GM19463 (cell line): ENCODE data around the gene NF2.

ENCODE experiments used
- ATAC-seq: cut with Tn5 transposase; IDR thresholded peaks from one replicate; pipeline ENCODE4 v1.9.1; 2021; ENCODE audit warnings: mild to moderate bottlenecking, moderate library complexity; ENCODE audit not compliant: unreplicated experiment

The NF2 gene

DNA sequence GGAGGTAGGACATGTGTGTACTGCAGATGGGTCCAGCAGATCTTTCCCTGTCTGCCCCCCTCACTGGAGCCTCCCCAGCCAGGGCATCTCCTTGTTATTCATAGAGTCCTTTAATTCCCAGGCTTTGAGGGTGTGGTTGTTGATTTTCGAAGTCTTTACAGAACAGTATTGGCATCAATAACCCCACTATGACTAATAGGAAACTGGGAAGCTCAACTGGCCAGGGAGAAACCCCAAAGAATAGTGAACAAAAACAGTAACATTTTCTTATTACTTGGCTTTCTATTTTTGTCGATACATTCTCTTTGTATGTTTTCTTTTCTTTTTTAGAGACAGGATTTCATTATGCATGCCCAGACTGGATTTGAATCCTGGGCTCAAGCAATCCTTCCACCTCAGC is 57.9 kb downstream of the NF2 start:
- no peak for ATAC-seq

DNA sequence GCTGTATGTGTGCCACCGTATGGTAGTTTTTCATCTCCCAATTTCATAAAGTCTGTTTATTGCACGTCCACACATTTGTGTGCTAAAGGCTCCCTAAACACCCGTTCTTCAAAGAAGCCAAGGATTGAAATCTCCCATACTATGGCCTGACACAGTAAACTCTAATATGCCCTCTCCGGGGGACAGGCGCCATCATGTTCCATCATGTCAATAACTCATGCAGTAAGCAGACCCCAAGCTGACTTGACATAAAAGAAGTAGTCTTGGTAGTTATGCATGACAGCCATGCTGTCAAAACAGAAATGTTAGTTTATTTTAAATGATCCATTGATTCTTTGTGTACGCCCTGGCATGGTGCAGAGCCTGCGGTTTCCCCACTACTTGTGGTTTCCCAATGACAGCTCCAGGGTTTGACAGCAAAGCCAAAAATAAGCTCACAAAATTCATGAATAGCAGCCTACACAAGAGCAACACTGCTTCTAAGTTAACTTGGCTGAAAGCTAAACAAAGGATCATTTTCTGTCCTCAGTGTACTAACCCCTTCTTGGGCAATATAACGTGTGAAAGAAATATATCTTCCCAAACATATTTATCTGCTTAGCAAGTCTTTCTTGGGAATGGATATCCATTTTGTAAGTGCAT is 59.9 kb downstream of the NF2 start:
- ATAC-seq, result no peak

DNA sequence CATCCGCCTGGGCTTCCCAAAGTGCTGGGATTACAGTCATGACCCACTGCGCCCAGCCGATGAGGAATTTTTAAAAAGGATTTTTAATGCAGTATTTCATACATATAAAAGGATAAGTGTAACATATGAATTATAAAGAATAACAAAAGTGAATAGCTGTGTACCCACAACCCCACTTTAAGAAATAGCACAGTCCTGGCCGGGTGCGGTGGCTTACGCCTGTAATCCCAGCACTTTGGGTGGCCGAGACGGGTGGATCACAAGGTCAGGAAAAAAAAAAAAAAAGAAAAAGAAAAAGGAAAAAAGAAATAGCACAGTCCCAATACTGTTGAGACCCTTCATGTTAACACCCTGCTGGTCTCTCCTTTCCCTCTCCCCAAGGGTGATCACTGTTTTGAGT is 62.1 kb downstream of the NF2 start:
- no peak for ATAC-seq

DNA sequence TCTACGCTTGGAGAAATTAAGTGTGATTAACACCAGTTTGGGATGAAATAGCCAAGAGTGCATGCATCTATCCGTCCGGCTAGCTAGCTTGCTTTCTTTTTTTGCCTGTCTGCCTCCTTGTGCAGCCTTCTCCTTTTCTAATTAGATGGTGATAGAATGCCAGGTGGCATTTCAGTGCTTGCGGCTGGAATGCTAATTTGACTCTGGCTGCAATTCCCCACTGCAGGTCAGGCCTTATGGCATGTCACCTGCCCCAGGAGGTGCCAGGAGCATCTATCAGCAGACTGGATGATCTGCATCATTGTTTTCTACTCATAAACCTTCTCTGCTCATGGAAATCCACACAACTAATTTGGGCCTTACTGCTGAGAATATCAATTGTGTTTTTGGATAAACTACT is 65.2 kb downstream of the NF2 start:
- no peak for ATAC-seq

DNA sequence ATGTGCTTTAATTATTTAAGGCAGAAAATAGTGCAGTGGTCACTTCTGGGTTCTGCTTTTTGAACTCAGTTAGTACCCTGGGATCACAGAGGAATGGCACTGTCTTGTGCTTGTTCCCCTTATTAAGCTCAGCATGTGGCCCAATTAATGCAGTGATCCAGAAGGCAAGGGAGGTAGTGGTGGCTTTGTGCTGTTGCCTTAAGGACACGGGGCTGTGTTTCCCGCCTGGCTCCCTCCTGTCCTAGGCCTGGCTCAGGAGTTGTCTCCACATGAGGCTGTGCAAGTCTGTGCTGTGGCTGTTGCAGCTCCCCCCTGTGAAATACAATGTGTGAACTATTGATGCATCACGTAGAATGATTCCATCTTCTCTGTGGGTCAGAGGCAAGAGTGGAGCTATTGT is 67.2 kb downstream of the NF2 start:
- no peak for ATAC-seq

DNA sequence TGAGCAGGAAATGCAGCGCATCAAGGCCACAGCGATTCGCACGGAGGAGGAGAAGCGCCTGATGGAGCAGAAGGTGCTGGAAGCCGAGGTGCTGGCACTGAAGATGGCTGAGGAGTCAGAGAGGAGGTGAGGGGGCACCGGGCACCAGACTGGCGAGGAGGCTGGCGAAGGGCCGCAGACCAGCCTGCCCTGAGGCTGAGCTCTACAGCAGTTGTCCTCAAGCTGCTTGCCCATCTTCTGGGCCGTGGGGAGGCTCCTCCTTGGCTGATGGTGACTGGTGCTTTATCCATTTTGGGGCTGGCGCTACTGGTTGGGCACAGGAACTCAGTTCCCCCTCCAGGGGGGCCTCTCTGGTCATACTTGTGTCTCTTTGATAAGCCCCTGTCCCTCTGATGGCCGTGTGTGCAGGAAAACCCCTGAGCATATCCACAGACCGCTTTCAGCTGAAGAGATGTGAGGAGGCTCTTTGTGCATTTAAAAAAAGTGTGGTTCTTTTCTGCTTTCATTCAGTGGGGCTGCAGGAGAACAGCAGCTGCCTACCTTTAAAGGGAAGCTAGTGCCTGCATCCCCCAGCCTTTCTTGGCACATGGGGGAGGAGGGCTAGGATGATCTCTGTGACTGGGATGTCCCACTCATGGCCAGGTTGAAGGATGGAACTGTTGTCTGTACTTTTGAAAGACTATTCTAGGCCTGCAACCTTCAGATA is 70.1 kb downstream of the NF2 start:
- no peak for ATAC-seq

DNA sequence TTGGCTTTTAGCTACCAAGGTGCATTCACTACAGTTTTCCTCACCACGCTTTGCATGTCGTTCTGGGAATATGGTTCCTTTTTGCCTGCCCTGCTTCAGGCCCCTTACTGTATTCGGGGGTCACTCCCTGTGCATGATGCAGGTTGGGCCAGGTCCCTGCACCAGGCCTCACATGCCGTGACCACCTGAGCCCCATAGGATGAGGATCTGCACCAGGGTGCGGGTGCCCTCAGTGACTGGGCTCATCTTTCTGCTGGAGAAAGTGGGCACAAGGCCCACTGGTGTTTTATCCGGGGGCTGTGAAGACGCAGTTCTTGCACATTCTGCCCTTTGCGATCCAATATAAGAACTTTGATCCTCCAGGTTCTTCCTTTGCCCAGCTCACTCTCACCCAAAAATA is 70.7 kb downstream of the NF2 start:
- no peak for ATAC-seq

DNA sequence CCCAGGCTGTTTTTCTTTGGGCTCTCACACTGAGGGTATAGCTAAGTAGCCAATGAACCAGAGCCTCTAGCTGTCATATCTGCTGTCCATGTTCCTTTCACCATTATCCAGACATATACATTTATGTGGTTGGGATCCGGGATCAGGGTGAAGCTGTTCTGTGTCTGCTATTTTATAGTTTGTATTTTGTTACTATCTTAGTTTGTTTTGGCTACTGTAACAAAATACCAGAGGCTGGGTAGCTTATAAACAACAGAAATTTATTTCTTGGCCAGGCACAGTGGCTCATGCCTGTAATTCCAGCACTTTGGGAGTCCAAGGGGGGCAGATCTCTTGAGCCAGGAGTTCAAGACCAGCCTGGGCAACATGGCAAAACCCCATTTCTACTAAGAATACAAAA is 75.9 kb downstream of the NF2 start:
- ATAC-seq, result no peak

DNA sequence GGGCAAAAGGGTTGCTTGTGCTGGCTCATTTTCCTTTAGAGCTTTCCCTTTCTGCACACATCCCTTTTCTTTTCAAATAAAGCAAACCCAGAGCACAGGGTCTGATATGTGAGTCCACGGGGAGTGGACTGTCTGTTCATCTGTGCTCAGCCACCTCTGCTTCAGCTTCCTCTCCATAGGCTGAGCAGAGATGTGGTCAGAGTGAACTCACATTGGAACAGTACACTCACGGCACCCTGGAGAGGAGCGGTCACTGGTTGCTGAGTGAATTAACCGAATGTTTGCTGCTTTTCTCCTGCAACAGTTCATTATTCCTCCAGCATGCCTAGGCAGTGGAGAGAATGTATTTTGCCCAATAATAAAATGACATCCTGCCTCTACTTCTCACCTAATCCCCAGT is 80.1 kb downstream of the NF2 start:
- ATAC-seq, result no peak

DNA sequence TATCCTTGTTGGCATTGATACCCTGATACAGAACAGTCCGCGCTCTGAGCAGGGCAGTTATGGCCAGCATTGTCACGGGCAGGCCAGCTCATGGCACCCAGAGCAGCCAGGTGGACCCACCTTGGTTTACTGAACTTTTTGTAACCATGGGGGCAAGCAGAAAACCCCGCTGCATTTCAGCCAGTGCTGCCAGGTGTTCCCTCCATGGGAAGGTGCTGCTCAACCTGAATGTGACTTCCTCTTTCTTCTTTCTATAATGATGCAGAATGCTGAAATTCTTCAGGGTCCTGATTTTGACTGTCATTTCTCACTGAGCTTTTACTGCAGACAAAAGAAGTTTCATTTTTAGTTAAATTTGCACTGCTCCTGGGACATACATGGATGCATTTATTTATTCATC is 80.8 kb downstream of the NF2 start:
- no peak for ATAC-seq

DNA sequence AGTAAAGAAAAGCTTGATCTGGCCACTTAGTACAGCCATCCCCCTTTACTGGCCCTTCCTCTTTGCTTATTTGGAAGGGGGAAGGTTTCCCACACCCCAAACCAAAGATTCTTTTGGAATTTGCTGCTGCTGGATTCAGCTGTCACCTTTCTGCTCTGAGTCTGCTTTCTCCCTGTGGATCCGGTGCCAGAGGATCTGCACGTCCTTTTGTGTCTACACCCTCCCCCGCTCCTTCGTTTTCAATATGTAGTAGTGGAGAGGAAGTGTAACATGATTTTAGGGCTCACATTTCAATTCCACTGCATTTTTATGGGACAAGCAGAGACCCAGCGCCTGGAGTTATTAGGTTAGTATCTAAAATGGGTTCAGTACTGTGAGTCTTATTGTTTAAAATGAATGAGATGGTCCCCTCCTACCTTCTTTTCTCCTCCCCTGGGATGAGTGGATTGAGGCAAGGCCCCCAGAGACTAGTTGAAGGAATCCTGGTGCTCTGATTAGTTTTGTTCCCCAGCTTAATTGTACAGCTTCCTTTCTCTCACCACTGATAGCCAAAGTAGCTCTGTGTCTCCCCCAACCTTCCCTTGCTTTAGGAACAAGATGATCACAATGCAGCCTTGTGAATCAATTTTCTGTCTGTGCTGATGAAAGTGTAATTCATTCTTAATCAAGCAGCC is 85.9 kb downstream of the NF2 start:
- ATAC-seq, result no peak

DNA sequence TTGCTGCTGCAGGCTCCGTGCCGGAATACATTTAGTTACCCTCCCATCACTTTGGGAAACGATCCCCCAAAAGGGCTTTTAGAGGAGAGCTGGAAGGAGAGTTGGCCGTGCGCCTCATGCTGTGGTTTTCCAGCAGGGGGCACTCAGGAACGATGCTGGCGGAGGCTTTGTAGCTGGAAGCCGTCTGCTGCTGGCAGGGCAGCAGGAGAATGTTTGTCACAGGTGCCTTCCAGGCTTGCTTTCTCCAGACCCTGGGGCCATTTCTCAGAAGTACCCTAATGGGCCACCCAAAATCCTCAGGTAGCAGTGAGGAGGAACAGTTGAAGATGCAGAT is 86.4 kb downstream of the NF2 start:
- no peak for ATAC-seq

DNA sequence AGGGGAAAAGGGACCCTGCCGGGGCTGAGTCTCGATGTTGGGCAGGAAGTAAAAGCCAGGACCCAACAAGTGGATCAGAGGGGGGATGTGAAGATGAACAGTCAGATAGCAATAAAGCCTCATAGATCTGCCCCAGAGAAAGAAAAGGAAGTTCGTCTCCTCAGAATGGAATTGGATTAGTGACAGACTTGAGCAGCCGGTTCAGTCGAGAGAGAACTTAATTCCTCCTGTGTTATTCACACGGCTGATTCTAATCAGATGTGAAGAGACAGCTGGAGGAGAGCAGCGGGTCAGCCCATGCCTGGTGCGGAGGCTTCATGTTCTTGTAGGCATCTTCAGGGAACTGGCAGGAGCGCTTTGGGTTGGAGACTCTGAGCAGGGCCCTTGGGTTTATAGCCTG is 87.0 kb downstream of the NF2 start:
- no peak for ATAC-seq

DNA sequence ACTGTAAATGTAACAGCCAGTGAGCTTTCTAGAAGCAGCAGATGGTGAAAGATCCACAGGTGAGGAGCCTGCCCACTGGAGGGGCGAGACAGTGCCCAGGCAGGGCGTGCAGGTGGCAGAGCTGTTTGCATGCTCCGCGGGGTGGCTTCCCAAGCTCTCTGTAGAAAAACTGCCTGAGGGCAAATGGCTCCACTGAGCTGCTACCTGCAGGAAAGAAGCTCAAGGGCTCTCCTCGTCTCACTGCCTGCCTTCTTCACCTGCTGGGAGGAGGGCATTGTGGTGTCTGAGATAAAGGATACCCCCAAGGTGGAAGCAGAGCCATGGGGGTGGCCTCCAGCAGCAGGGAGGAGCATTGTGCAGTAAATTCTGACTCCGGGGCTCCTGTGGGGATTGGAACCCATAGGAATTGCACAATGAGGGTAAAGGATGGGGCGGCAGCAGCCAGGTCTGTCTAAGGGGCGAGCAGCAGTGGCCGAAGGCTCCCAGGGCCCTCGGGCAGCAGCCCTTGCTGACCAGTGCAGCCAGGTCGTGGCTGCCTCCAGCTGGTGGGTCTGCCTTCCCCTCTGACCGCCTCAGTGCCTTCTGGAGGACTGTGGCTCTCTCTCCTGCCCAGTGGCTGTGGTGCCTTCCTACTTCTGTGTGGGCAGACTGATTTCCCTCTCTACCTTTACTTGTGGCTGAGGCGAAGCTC is 88.3 kb downstream of the NF2 start:
- ATAC-seq, result no peak

DNA sequence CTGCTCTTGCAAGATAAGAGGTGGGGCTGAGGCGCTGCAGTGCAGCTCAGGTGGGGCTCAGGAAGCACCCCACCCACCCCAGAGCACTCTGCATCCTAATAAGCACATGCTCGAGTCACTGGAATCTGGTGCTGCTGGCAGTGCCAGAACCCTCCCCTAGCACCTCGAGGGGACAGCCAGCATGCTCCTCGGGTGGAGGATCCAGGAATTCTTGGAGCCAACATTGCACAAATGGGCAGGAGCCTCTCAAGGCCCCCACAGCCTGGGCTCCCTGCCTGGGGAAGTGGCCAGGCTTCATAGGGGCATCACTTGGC is 88.9 kb downstream of the NF2 start:
- ATAC-seq, result no peak

DNA sequence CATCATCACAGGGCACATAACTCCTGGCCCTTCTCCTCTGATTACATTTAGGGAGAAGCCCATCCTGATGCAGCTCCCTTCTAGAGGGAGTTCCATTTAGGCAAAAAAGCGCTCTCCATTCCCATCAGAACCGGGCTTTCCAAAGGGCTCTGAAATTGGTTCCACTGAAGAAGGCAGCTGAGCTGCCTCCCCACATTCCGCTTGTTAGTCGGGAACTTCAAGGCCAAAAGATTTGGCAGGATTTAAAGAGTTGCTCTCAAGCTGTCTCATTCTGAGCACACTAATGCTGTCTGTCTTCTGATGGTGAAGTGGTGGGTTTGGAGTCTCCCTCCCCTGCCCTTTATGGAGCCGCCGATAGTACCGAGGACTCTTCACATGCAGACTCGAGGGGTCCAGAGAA is 89.7 kb downstream of the NF2 start:
- no peak for ATAC-seq

DNA sequence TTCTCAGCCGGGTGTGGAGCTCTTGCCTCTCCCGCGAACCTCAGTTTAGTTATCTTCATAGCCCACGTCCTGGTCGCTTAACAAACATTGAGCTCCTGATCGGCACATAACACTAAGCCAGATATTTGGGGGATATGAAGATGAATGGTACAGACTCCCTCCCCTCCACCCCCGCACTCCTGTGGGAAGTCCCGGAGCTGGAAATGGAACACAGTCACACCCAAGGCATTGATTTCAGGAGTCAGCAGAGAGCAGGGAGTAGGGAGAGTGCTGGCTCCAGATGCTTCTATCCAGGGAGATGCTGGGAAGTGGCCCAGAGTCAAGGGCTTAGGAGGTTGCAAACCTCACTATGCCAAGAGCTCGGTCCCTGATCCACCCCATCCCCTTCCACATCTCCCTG is 90.2 kb downstream of the NF2 start:
- no peak for ATAC-seq

DNA sequence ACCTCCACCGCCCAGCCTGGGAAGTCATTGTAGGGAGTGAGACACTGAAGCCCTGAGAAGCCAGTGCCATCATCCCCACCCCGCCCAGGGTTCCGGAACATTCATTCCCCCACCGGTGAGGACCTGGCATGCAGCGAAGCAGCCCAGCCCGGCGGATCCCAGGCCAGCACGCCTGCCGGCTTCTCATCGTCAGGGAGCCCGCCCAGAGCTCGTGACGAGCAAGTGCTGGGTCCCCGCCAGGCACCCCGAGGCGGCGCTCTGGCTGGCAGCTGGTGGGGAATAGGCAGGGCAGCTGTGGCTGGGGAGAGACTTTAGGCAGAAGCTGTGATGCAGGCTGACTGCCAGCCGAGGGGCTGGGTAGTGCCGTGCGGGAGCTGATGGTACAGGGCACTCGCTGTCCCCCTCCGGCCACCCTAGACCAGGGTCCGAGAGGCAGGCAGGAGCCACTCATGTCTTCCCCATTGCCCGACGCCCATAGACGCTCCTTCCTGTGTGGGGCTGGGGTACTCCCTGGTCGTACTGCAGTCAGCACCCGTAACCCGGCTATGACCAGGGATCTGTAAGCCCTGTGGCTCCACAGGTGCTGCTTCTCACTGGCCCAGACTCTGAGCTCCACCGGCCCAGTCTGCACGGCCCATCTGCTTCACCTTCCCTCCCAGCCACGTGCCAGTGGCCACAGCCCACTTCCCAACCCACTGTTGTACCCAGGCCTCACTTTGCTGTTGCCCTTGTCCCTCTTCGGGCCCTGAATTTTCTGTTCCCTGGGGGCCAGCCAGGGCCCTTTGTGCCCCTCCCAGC is 91.9 kb downstream of the NF2 start:
- no peak for ATAC-seq

DNA sequence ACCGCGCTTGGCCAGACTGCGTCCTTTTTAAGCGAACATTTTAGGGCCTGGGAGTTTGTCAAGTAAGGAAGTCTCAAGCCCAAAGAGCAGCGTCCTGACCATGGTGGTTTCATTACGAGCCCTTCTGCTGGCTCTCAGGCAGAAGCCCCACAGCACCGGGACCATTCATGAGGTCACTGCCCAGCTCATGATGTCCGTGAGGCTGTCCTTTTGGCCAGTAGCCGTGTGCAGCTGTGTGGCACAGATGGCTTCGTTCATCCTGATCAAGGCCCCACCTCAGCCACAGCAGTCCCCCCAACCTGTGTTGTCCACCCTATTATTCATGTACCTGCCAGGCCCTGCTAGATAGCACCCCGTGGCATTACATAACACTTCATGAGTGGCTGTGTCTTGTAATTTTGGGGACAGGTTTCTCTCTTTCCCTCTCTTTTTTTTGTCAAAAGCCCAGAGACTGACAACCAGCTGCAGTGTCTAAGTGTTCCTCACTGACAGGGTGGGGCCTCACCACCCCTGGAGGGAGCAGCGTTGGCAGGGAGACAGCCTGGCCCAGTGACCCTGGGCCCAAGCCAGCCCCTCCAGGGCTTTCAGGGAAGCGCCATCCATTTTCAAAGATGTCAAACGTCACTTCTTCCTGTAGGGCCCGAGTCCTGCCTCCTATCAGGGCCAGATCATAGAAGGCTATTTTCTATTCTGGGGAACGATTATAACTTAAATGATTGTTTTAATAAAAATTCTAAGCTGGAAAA is 94.6 kb downstream of the NF2 start:
- ATAC-seq, result no peak

DNA sequence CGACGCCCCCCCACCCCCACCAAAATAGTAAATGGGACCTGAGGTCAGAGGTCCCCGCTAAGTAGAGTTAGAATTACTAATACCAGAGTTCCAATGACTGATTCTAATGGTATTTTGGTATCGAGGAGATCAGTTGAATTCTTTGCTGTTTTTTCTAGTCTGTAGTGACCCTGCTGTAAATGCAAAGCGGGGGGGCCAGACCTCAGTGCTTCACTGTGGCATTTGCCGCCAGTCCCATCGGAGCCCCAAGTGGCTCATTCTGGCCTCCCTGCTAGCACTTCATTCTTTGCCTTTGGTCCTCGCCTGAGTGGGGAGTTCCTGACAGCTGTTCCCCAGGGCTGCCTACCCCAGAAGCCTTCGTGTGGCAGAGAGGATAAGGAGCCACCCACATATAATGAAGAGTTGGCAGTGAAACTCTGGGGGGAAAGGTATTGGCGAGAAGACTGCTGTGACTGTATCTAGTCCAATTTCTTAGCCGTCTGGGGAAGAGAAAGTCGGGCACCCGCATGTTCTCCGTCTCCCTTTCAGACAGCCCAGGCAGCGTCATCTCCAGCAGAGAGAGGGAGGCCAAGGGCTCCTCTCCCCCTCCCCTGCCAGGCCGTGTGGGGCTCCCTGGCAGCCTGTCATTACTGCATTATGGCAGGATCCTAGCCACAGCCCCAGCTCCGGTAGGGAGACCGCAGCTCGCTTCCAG is 96.9 kb downstream of the NF2 start:
- ATAC-seq, result no peak
